ENCODE data around the gene EGFL7. TPM values are rescaled to one million over a fixed set of nuclear protein-coding genes. Genes with fewer than 3 reads are reported as not detected.
A peak's percentile ranks its signal among the peaks of the same experiment; 100 is the strongest.

The EGFL7 gene
- polyA plus RNA-seq, 1 of the 3 experiments (the other 2 are of a cell fraction): 43.0 TPM

- WGBS (ENCODE audit: low lambda C conversion rate): 65% methylated on average over 18 of the region's 20 CpGs
- Histone ChIP-seq H3K27me3 (ENCODE audit: insufficient read depth) (no peaks in the 10 kb centered on the region; the same call in 1 of the 2 replicates), H3K4me2 (no peak overlapping the region), H3K9me3 (no peaks in the 10 kb centered on the region), H3K9me2 (no peaks in the 10 kb centered on the region), H4K20me1 (ENCODE audit: insufficient read depth) (no peaks in the 10 kb centered on the region), H3K36me3 (replicated peaks in 1 of 2; ENCODE audit: control insufficient read depth in 1 of 2, insufficient read depth in 2 of 2, low read length in 1 of 2) (no peaks in the 10 kb centered on the region), H3K79me2 (ENCODE audit: insufficient read depth) (no peaks in the 10 kb centered on the region), H2AFZ (ENCODE audit: low read depth) (no peak overlapping the region), H3F3A (replicated peaks; ENCODE audit: insufficient read depth) (no peaks in the 10 kb centered on the region), H3K9ac (no peak overlapping the region), H3K27ac (ENCODE audit: low read depth in 2 of 2, low read length in 1 of 2) (no peak overlapping the region), H3K4me3 (ENCODE audit: low read depth in 2 of 2, low read length in 1 of 2) (no peak overlapping the region), H3K4me1 (ENCODE audit: control insufficient read depth in 1 of 2, insufficient read depth in 2 of 2, low read depth in 1 of 2, low read length in 1 of 2) (peaks cover 0 to 27% of the 10 kb centered on the region in 2 experiments; a peak in 1 of 4 replicates)
- TF ChIP-seq SMC3 (IDR thresholded peaks at IDR 0.05; ENCODE audit: low read depth, low read length): no peak
- CTCF ChIA-PET: interaction anchor here (0.8 to 4.2 kb wide), 6 partner anchors 10 to 210 kb away, joined by 3 to 18 read pairs (median 3); no protein-coding TSS in a partner anchor
- POLR2A ChIA-PET: no interaction called here
- DNase-seq: no peak
Measured at GRCh38 chr9:136697821-136698526, 35.3 kb downstream of the EGFL7 start.

- TF ChIP-seq MEF2A (IDR thresholded peaks at IDR 0.05; ENCODE audit: borderline replicate concordance, low read depth) (no peak), EP300 (IDR thresholded peaks at IDR 0.05; ENCODE audit: borderline replicate concordance in 1 of 2, low read depth in 1 of 2, low read length in 1 of 2) (no peak), RAD21 (IDR thresholded peaks at IDR 0.05; ENCODE audit: low read length) (no peak), ZBTB33 (IDR thresholded peaks at IDR 0.05; ENCODE audit: borderline replicate concordance, low read depth) (no peak)
- Histone ChIP-seq H3K4me2 (no peak overlapping the region), H3F3A (replicated peaks; ENCODE audit: insufficient read depth) (no peaks in the 10 kb centered on the region), H3K79me2 (ENCODE audit: insufficient read depth) (no peaks in the 10 kb centered on the region), H3K9me3 (no peaks in the 10 kb centered on the region), H3K4me3 (ENCODE audit: low read depth in 2 of 2, low read length in 1 of 2) (no peak overlapping the region), H4K20me1 (ENCODE audit: insufficient read depth) (no peaks in the 10 kb centered on the region), H3K4me1 (ENCODE audit: control insufficient read depth in 1 of 2, insufficient read depth in 2 of 2, low read depth in 1 of 2, low read length in 1 of 2) (peaks cover 0 to 27% of the 10 kb centered on the region in 2 experiments; a peak in 1 of 4 replicates), H3K27ac (ENCODE audit: low read depth in 2 of 2, low read length in 1 of 2) (no peak overlapping the region), H3K9ac (no peak overlapping the region), H3K27me3 (ENCODE audit: insufficient read depth) (no peaks in the 10 kb centered on the region; the same call in 1 of the 2 replicates), H3K36me3 (replicated peaks in 1 of 2; ENCODE audit: control insufficient read depth in 1 of 2, insufficient read depth in 2 of 2, low read length in 1 of 2) (no peaks in the 10 kb centered on the region), H2AFZ (ENCODE audit: low read depth) (no peak overlapping the region), H3K9me2 (no peaks in the 10 kb centered on the region)
- POLR2A ChIA-PET: no interaction called here
- CTCF ChIA-PET: interaction anchor here (0.7 to 4.2 kb wide), 5 partner anchors 10 to 211 kb away, joined by 3 to 18 read pairs (median 3); partner anchors contain the start of gene LCN8
- 84% methylated on average over 11 of the region's 11 CpGs for WGBS (ENCODE audit: low lambda C conversion rate)
- no peak for DNase-seq
Measured at GRCh38 chr9:136698635-136699246, 36.0 kb downstream of the EGFL7 start.

GRCh38 chr9:136700304-136700703 lies 37.6 kb downstream of the EGFL7 start:
- H4K20me1 ChIP-seq (ENCODE audit: insufficient read depth): no peaks in the 10 kb centered on the region
- H3K27me3 ChIP-seq (ENCODE audit: insufficient read depth): no peaks in the 10 kb centered on the region; the same call in 1 of the 2 replicates
- H3K4me1 ChIP-seq (ENCODE audit: control insufficient read depth in 1 of 2, insufficient read depth in 2 of 2, low read depth in 1 of 2, low read length in 1 of 2): peaks cover 0 to 15% of the 10 kb centered on the region in 2 experiments; a peak in 1 of 4 replicates
- TF ChIP-seq RFX5 (IDR thresholded peaks at IDR 0.05; ENCODE audit: low read length) (no peak), JUND (IDR thresholded peaks at IDR 0.05) (no peak), TCF12 (IDR thresholded peaks at IDR 0.05) (peak; percentile 56), TEAD4 (IDR thresholded peaks at IDR 0.05; ENCODE audit: borderline replicate concordance, insufficient read depth) (no peak)
- no peaks in the 10 kb centered on the region for H3F3A ChIP-seq (replicated peaks; ENCODE audit: insufficient read depth)
- POLR2A ChIA-PET: interaction anchor here (1.0 kb wide), 1 partner anchor 28 kb away, joined by 3 read pairs; no protein-coding TSS in a partner anchor
- H3K79me2 ChIP-seq (ENCODE audit: insufficient read depth): no peaks in the 10 kb centered on the region
- no peaks in the 10 kb centered on the region for H3K9me3 ChIP-seq
- H3K9ac ChIP-seq: no peak overlapping the region
- no peak overlapping the region for H3K27ac ChIP-seq (ENCODE audit: low read depth in 2 of 2, low read length in 1 of 2)
- H3K4me3 ChIP-seq (ENCODE audit: low read depth in 2 of 2, low read length in 1 of 2): no peak overlapping the region
- no peak overlapping the region for H3K4me2 ChIP-seq
- DNase-seq: no peak
- WGBS (ENCODE audit: low lambda C conversion rate): 72% methylated on average over 13 of the region's 13 CpGs
- no peaks in the 10 kb centered on the region for H3K9me2 ChIP-seq
- no peaks in the 10 kb centered on the region for H3K36me3 ChIP-seq (replicated peaks in 1 of 2; ENCODE audit: control insufficient read depth in 1 of 2, insufficient read depth in 2 of 2, low read length in 1 of 2)
- H2AFZ ChIP-seq (ENCODE audit: low read depth): no peak overlapping the region
- CTCF ChIA-PET: interaction anchor here (0.8 to 1.3 kb wide), 3 partner anchors 13 to 115 kb away, joined by 3 to 4 read pairs (median 3); partner anchors contain the start of gene AGPAT2

Data from SK-N-SH (cell line).